ENCODE measurements around the gene HPDL.
"Not testable (repeated sequence)": the region's sequence is repeated elsewhere in the genome, so short reads cannot be mapped to it uniquely, and the experiment has no call there.

HPDL gene

DNA sequence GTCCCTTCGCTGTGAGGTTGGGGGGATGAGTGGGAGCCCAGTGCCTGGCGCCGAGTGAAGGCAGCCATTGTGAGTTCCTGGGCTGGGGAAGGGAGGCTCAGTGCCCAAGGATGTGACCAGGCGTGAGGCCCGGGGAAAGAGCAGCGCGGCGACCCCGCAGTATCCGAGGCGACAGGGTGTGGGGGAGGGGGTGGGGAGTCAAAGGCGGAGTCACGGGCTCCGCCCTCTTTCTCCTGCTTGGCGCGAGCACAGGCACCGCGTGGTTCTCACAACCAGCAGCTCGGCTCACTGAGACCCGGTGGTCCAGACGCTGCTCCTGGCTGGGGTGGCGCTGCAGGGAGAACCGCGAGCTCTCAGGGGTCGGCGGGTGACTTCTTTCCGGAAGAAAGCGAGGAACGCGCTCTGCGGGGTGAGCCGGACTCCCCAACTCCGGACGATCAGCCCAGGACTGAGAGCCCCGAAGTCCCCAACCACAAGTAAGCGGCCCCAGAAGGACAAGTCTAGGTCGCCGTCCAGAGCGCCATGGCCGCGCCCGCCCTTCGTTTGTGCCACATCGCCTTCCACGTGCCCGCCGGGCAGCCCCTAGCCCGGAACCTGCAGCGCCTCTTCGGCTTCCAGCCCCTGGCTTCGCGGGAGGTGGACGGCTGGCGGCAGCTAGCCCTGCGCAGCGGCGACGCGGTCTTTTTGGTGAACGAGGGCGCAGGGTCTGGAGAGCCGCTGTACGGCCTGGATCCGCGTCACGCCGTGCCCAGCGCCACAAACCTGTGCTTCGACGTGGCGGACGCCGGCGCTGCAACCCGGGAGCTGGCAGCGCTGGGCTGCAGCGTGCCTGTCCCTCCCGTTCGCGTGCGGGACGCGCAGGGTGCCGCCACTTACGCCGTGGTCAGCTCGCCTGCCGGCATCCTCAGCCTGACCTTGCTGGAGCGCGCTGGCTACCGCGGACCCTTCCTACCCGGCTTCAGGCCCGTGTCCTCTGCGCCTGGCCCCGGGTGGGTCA, at the start of gene HPDL:
Gene HPDL, plus strand, starts transcription at position 269 of the 997 bp plus-strand sequence. Its CDS starts 254 bp downstream, at position 523.
- peak; percentile 46 to 64 for DNase-seq (ENCODE audit: low read depth in 2 of 2)
- H3K4me3 ChIP-seq (replicated peaks in 1 of 2; ENCODE audit: low read depth in 2 of 2, low read length in 2 of 2) = peak within 1 kb of the TSS; percentile 52
- TF ChIP-seq, protein P1, sequence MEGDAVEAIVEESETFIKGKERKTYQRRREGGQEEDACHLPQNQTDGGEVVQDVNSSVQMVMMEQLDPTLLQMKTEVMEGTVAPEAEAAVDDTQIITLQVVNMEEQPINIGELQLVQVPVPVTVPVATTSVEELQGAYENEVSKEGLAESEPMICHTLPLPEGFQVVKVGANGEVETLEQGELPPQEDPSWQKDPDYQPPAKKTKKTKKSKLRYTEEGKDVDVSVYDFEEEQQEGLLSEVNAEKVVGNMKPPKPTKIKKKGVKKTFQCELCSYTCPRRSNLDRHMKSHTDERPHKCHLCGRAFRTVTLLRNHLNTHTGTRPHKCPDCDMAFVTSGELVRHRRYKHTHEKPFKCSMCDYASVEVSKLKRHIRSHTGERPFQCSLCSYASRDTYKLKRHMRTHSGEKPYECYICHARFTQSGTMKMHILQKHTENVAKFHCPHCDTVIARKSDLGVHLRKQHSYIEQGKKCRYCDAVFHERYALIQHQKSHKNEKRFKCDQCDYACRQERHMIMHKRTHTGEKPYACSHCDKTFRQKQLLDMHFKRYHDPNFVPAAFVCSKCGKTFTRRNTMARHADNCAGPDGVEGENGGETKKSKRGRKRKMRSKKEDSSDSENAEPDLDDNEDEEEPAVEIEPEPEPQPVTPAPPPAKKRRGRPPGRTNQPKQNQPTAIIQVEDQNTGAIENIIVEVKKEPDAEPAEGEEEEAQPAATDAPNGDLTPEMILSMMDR (IDR thresholded peaks at IDR 0.05; ENCODE audit: low read depth, low read length) = no peak

DNA sequence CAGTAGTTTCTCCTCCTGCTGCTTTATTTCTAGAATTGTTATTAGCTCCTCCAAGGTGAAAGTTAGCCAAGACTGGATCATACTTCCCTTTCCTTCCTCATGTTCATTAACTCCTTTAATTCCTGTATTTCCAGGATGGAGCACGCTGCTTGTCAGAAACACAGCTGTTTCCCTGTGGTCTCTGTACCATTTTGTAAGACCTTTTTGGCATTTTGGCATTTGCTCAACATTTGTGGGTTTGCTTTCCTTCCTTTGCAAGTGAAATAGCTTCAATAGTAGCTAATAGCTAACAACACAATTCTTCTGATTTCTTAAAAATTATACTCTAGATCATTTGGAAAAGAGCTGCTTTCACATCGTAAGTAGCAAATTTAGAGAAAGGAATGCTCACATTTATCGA, 44.3 kb upstream of the HPDL start:
- TF ChIP-seq, protein P1 (IDR thresholded peaks at IDR 0.05; ENCODE audit: low read depth, low read length) = no peak
- H3K4me3 ChIP-seq (replicated peaks in 1 of 2; ENCODE audit: low read depth in 2 of 2, low read length in 2 of 2) = no peak overlapping the region
- peak; percentile 37 to 55 for DNase-seq (ENCODE audit: low read depth in 2 of 2)

DNA sequence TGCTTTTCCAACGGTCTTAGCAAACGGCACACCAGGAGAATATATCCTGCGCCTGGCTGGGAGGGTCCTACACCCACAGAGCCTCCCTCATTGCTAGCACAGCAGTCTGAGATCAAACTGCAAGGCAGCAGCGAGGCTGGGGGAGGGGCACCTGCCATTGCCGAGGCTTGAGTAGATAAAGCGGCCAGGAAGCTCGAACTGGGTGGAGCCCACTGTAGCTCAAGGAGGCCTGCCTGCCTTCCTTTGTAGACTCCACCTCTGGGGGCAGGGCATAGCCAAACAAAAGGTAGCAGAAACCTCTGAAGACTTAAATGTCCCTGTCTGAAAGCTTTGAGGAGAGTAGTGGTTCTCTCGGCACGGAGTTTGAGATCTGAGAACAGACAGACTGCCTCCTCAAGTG, 41.8 kb upstream of the HPDL start:
- not testable (repeated sequence) for H3K4me3 ChIP-seq (replicated peaks in 1 of 2; ENCODE audit: low read depth in 2 of 2, low read length in 2 of 2); DNase-seq (ENCODE audit: low read depth in 2 of 2)

DNA sequence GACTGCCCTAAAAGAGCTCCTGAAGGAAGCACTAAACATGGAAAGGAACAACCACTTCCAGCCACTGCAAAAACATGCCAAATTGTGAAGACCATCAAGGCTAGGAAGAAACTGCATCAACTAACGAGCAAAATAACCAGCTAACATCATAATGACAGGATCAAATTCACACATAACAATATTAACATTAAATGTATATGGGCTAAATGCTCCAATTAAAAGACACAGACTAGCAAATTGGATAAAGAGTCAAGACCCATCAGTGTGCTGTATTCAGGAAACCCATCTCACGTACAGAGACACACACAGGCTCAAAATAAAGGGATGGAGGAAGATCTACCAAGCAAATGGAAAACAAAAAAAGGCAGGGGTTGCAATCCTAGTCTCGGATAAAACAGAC, 40.2 kb upstream of the HPDL start:
- not testable (repeated sequence) for DNase-seq (ENCODE audit: low read depth in 2 of 2); H3K4me3 ChIP-seq (replicated peaks in 1 of 2; ENCODE audit: low read depth in 2 of 2, low read length in 2 of 2)

DNA sequence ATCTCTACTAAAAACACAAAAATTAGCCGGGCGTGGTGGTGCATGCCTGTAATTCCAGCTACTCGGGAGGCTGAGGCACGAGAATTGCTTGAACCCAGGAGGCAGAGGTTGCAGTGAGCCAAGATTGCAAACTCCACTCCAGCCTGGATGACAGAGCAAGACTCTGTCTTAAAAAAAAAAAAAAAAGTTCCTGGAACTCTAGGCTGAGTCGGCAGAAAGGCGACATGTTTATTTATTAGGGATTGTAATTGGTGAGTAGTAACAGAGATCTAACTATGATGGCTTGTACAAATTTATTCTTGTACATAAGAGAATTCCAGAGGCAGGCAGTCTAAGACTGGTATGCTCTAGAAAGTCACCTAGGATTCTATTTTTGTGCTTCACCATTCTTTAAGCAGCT, 35.7 kb upstream of the HPDL start:
- H3K4me3 ChIP-seq (replicated peaks in 1 of 2; ENCODE audit: low read depth in 2 of 2, low read length in 2 of 2); DNase-seq (ENCODE audit: low read depth in 2 of 2): not testable (repeated sequence)

DNA sequence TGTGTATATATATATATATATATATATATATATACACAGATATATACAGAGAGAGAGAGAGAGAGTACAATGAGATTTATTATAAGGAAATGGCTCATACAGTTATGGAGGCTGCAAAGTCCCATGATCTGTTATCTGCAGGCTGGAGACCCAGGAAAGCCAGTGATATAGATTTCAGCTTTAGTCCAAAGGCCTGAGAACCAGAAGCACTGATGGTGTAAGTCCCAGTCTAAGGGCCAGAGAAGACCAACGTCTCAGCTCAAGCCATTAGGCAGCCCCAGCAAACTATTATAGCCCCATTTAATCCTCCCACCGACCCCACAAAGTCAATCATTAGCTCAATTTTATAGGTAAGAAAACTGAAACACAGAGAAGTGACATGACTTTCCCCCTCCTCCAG, 35.0 kb upstream of the HPDL start:
- DNase-seq (ENCODE audit: low read depth in 2 of 2) = no peak
- no peak overlapping the region for H3K4me3 ChIP-seq (replicated peaks in 1 of 2; ENCODE audit: low read depth in 2 of 2, low read length in 2 of 2)
- TF ChIP-seq, protein P1 (IDR thresholded peaks at IDR 0.05; ENCODE audit: low read depth, low read length) = no peak

DNA sequence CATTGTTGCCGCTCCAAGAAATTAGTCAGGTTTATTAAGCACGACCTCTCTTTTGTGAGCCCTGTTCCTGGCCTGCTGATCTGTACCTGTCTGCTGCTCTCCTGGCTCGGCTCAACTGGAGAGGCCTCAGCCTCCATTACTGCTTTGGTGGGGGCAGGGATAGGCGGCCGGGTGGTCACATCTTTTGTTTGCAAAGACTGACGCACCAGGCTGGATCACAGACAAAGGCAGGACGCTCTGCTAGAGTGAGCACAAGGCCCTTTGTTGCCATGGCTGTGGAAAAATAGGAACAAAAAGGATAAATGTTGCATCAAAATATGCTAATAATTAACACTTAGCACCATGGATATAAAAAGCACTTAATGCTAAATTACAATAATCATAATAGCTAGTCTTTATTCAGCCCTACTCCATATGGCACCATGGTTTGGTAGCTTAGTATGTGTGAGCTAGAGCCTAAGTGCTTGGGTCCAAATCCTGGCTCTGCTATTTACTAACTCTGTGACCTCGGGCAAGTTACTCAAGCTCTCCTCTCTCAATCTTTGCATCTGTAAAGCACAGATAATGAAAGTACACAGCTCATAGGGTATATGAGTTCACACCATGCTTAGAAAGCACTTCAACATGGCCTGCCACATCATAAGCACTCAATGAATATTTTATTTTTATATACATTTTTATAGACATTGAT, 28.9 kb upstream of the HPDL start:
- H3K4me3 ChIP-seq (replicated peaks in 1 of 2; ENCODE audit: low read depth in 2 of 2, low read length in 2 of 2) = no peak overlapping the region
- DNase-seq (ENCODE audit: low read depth in 2 of 2) = no peak
- TF ChIP-seq, protein P1 (IDR thresholded peaks at IDR 0.05; ENCODE audit: low read depth, low read length) = no peak

DNA sequence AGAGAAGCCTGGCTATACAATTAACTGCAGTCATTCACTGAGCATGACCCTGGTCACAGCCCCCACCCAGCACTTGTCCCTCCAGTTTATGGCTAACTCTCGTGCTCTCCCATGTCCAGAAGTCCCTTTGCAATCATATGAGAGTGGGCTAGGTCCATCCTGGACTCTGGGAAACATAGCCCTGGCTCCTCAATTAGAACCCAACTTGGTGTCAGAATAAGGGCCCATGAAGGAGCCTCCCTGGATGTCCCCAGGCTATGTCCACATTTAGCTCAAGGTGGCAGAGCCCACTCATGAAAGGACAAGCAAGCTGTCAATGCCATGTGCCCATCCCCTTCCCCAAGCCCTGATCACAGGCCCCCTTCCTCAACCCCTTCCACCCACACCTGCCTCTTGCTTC, 27.4 kb upstream of the HPDL start:
- TF ChIP-seq, protein P1 (IDR thresholded peaks at IDR 0.05; ENCODE audit: low read depth, low read length) = no peak
- H3K4me3 ChIP-seq (replicated peaks in 1 of 2; ENCODE audit: low read depth in 2 of 2, low read length in 2 of 2) = no peak overlapping the region
- no peak for DNase-seq (ENCODE audit: low read depth in 2 of 2)
